ENCODE data around the gene IL17C.

IL17C gene

GRCh38 chr16:88681084-88681680 is 42.8 kb downstream of the IL17C start:
- H3K4me3 ChIP-seq (ENCODE audit: low read depth, low read length): no peak overlapping the region
- in situ Hi-C loops (cut with HindIII; ENCODE audit: low sequenced_read_pairs): no loop called here
- no peak for DNase-seq (ENCODE audit: low read depth)
- TF ChIP-seq, protein P1, sequence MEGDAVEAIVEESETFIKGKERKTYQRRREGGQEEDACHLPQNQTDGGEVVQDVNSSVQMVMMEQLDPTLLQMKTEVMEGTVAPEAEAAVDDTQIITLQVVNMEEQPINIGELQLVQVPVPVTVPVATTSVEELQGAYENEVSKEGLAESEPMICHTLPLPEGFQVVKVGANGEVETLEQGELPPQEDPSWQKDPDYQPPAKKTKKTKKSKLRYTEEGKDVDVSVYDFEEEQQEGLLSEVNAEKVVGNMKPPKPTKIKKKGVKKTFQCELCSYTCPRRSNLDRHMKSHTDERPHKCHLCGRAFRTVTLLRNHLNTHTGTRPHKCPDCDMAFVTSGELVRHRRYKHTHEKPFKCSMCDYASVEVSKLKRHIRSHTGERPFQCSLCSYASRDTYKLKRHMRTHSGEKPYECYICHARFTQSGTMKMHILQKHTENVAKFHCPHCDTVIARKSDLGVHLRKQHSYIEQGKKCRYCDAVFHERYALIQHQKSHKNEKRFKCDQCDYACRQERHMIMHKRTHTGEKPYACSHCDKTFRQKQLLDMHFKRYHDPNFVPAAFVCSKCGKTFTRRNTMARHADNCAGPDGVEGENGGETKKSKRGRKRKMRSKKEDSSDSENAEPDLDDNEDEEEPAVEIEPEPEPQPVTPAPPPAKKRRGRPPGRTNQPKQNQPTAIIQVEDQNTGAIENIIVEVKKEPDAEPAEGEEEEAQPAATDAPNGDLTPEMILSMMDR (IDR thresholded peaks at IDR 0.05; ENCODE audit: low read depth, low read length, missing control alignments): peak; percentile 17

GRCh38 chr16:88681709-88682451 is 43.5 kb downstream of the IL17C start:
- no peak for DNase-seq (ENCODE audit: low read depth)
- H3K4me3 ChIP-seq (ENCODE audit: low read depth, low read length): no peak overlapping the region
- in situ Hi-C loops (cut with HindIII; ENCODE audit: low sequenced_read_pairs): no loop called here
- TF ChIP-seq, protein P1 (IDR thresholded peaks at IDR 0.05; ENCODE audit: low read depth, low read length, missing control alignments): no peak

GRCh38 chr16:88684569-88685155 is 46.3 kb downstream of the IL17C start:
- TF ChIP-seq, protein P1 (IDR thresholded peaks at IDR 0.05; ENCODE audit: low read depth, low read length, missing control alignments): no peak
- in situ Hi-C loops (cut with HindIII; ENCODE audit: low sequenced_read_pairs): no loop called here
- no peak for DNase-seq (ENCODE audit: low read depth)
- no peak overlapping the region for H3K4me3 ChIP-seq (ENCODE audit: low read depth, low read length)

DNA sequence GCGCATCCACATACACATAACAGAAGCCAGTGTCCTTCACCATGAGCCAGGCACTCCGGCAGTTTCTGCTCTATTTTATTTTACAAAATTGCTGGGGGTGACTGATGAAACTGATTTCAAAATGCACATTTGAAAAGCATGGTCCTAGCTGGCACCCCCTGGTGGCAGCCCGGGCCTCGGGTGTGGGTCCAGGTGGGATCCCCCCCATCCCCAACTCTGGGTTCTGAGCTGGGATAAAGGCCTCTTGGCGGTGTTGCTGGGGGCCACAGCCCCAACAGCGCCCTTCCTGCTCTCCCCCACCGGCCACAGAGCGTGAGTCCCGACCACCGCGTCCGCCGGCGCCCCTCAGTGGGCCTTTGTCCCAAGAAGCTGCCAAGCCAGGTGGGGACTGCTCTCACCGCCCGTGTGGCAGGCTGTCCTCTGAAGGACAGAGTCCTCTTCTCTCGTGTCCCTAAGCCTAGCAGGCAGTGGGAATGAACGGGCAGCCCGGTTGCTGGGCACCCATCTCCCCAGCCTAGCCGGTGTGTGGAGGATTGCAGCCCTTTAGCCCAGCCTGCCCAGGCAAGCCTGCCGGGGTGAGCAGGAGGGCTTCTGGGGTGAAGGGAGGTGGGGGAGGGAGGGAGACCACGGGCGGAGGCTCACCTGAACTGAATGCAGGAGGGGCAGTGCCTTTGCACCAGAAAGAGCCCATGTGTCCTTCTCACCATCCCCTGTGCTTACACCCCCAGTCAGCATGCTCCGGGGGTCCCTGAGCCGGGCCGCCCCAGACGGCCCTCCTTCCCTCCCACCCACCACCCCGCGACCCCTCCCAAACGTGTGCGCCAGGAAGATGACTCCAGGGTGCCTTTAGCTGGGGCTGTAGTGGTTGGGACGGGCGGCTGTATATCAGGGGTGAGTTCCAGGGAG is 47.0 kb downstream of the IL17C start:
- peak overlapping the region; percentile 32 for H3K4me3 ChIP-seq (ENCODE audit: low read depth, low read length)
- in situ Hi-C loops (cut with HindIII; ENCODE audit: low sequenced_read_pairs): no loop called here
- TF ChIP-seq, protein P1 (IDR thresholded peaks at IDR 0.05; ENCODE audit: low read depth, low read length, missing control alignments): peak; percentile 69
- no peak for DNase-seq (ENCODE audit: low read depth)

DNA sequence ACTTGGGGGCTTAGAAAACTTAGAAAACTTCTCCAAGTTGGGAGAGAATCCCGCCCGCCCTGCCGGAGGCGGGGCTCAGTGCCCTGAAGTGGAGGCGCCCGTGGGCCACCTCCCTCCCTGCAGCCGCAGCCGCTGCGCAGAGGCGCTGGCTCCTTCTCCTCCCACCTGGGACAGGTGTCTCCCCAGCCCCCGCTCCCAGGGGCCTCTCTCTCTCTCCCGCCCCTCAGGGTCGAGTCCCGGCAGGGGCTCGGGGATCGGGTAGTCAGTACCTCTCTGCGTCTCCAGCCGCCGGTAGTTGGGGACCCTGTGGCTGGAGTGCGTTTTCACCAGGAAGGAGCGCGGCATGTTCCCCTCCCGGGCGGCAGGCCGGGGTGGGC is 47.7 kb downstream of the IL17C start:
- H3K4me3 ChIP-seq (ENCODE audit: low read depth, low read length): peak overlapping the region; percentile 32
- in situ Hi-C loops (cut with HindIII; ENCODE audit: low sequenced_read_pairs): no loop called here
- DNase-seq (ENCODE audit: low read depth): no peak
- TF ChIP-seq, protein P1 (IDR thresholded peaks at IDR 0.05; ENCODE audit: low read depth, low read length, missing control alignments): no peak
